ENCODE results near the gene SELENON.

DNA sequence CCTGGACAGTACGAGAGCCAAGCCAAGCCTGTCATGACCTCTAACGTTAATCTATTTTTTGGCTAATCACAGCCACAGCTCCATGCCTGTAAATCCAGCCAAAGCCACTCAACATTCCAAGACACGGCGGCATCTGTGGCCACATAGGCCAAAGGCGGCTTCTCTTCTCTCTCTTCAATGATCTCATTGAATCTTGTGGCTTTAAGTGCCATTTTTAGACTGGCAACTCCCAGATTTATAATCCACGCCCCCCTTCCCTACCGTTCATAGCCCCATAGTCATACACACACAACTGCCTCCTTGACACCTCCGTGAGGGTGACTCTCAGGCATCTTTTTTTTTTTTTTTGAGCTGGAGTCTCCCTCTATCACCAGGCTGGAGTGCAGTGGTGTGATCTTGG lies 5.7 kb upstream of the SELENON start:
- TF ChIP-seq CTCF (conservative IDR thresholded peaks at IDR 0.05; ENCODE audit: low read depth, low read length) (no peak), POLR2A (IDR thresholded peaks at IDR 0.05; ENCODE audit: low read depth, low read length) (no peak), BHLHE40 (IDR thresholded peaks at IDR 0.05; ENCODE audit: low read depth, low read length) (no peak), FOS (IDR thresholded peaks at IDR 0.05; ENCODE audit: low read depth, low read length) (no peak), RCOR1 (IDR thresholded peaks at IDR 0.05; ENCODE audit: insufficient replicate concordance, low read length) (no peak), RFX5 (IDR thresholded peaks at IDR 0.05; ENCODE audit: low read depth, low read length) (no peak), CEBPB (IDR thresholded peaks at IDR 0.05; ENCODE audit: low read depth, low read length) (no peak), MXI1 (IDR thresholded peaks at IDR 0.05; ENCODE audit: borderline replicate concordance, low read depth, low read length) (no peak), RAD21 (IDR thresholded peaks at IDR 0.05; ENCODE audit: low read length) (no peak)
